ENCODE measurements around the gene PNPLA1.
A peak's percentile ranks its signal among the peaks of the same experiment; 100 is the strongest.

PNPLA1 gene

GRCh38 chr6:36247693-36248092, 22.2 kb upstream of the PNPLA1 start:
- H3K4me3 ChIP-seq (ENCODE audit: low read length): no peak overlapping the region
- peak overlapping the region; percentile 22 for H3K9ac ChIP-seq (ENCODE audit: low read length)
- H3K4me1 ChIP-seq (ENCODE audit: control insufficient read depth, insufficient read depth, low read length): peaks cover 35% of the 10 kb centered on the region
- H3K36me3 ChIP-seq (ENCODE audit: control insufficient read depth, insufficient read depth, low read length, severe bottlenecking): no peaks in the 10 kb centered on the region
- H3K27me3 ChIP-seq (replicated peaks; ENCODE audit: control insufficient read depth, insufficient read depth, low read length): no peaks in the 10 kb centered on the region
- DNase-seq (ENCODE audit: low read depth): no peak
- H3K9me3 ChIP-seq (ENCODE audit: control insufficient read depth, low read length): no peaks in the 10 kb centered on the region

- H3K4me1 ChIP-seq (ENCODE audit: control insufficient read depth, insufficient read depth, low read length): peaks cover 35% of the 10 kb centered on the region
- DNase-seq (ENCODE audit: low read depth): no peak
- H3K9ac ChIP-seq (ENCODE audit: low read length): peak overlapping the region; percentile 52
- H3K36me3 ChIP-seq (ENCODE audit: control insufficient read depth, insufficient read depth, low read length, severe bottlenecking): no peaks in the 10 kb centered on the region
- no peaks in the 10 kb centered on the region for H3K9me3 ChIP-seq (ENCODE audit: control insufficient read depth, low read length)
- H3K4me3 ChIP-seq (ENCODE audit: low read length): no peak overlapping the region
- H3K27me3 ChIP-seq (replicated peaks; ENCODE audit: control insufficient read depth, insufficient read depth, low read length): no peaks in the 10 kb centered on the region
These were observed 20.9 kb upstream of the PNPLA1 start for GRCh38 chr6:36248980-36249379.

- Histone ChIP-seq H3K9ac (ENCODE audit: low read length) (peak overlapping the region; percentile 52), H3K27me3 (replicated peaks; ENCODE audit: control insufficient read depth, insufficient read depth, low read length) (no peaks in the 10 kb centered on the region), H3K4me3 (ENCODE audit: low read length) (no peak overlapping the region), H3K36me3 (ENCODE audit: control insufficient read depth, insufficient read depth, low read length, severe bottlenecking) (no peaks in the 10 kb centered on the region), H3K4me1 (ENCODE audit: control insufficient read depth, insufficient read depth, low read length) (peaks cover 35% of the 10 kb centered on the region), H3K9me3 (ENCODE audit: control insufficient read depth, low read length) (no peaks in the 10 kb centered on the region)
- DNase-seq (ENCODE audit: low read depth): peak; percentile 7
These were observed 20.3 kb upstream of the PNPLA1 start for GRCh38 chr6:36249536-36249935.

- H3K9me3 ChIP-seq (ENCODE audit: control insufficient read depth, low read length): no peaks in the 10 kb centered on the region
- DNase-seq (ENCODE audit: low read depth): no peak
- H3K9ac ChIP-seq (ENCODE audit: low read length): no peak overlapping the region
- H3K36me3 ChIP-seq (ENCODE audit: control insufficient read depth, insufficient read depth, low read length, severe bottlenecking): no peaks in the 10 kb centered on the region
- H3K27me3 ChIP-seq (replicated peaks; ENCODE audit: control insufficient read depth, insufficient read depth, low read length): no peaks in the 10 kb centered on the region
- peaks cover 35% of the 10 kb centered on the region for H3K4me1 ChIP-seq (ENCODE audit: control insufficient read depth, insufficient read depth, low read length)
- no peak overlapping the region for H3K4me3 ChIP-seq (ENCODE audit: low read length)
These were observed 17.9 kb upstream of the PNPLA1 start for GRCh38 chr6:36252005-36252404.

GRCh38 chr6:36263390-36264000, 6.4 kb upstream of the PNPLA1 start:
- Histone ChIP-seq H3K9me3 (ENCODE audit: control insufficient read depth, low read length) (peaks cover 11% of the 10 kb centered on the region), H3K27me3 (replicated peaks; ENCODE audit: control insufficient read depth, insufficient read depth, low read length) (no peaks in the 10 kb centered on the region)
- DNase-seq (ENCODE audit: low read depth): no peak

GRCh38 chr6:36265744-36266143, 4.1 kb upstream of the PNPLA1 start:
- Histone ChIP-seq H3K9me3 (ENCODE audit: control insufficient read depth, low read length) (peaks cover 11% of the 10 kb centered on the region), H3K27me3 (replicated peaks; ENCODE audit: control insufficient read depth, insufficient read depth, low read length) (peaks cover 4% of the 10 kb centered on the region), H3K9ac (ENCODE audit: low read length) (no peak overlapping the region), H3K4me1 (ENCODE audit: control insufficient read depth, insufficient read depth, low read length) (no peaks in the 10 kb centered on the region), H3K36me3 (ENCODE audit: control insufficient read depth, insufficient read depth, low read length, severe bottlenecking) (no peaks in the 10 kb centered on the region), H3K4me3 (ENCODE audit: low read length) (no peak overlapping the region)
- no peak for DNase-seq (ENCODE audit: low read depth)

More at GRCh38 chr6:36263390-36264000, 6.4 kb upstream of the PNPLA1 start:
- H3K4me1 ChIP-seq (ENCODE audit: control insufficient read depth, insufficient read depth, low read length): no peaks in the 10 kb centered on the region
- H3K36me3 ChIP-seq (ENCODE audit: control insufficient read depth, insufficient read depth, low read length, severe bottlenecking): no peaks in the 10 kb centered on the region
- H3K9ac ChIP-seq (ENCODE audit: low read length): no peak overlapping the region
- H3K4me3 ChIP-seq (ENCODE audit: low read length): no peak overlapping the region

GRCh38 chr6:36266913-36267644, 2.8 kb upstream of the PNPLA1 start:
- H3K27me3 ChIP-seq (replicated peaks; ENCODE audit: control insufficient read depth, insufficient read depth, low read length): peaks cover 17% of the 10 kb centered on the region
- no peaks in the 10 kb centered on the region for H3K36me3 ChIP-seq (ENCODE audit: control insufficient read depth, insufficient read depth, low read length, severe bottlenecking)
- no peaks in the 10 kb centered on the region for H3K4me1 ChIP-seq (ENCODE audit: control insufficient read depth, insufficient read depth, low read length)
- peaks cover 11% of the 10 kb centered on the region for H3K9me3 ChIP-seq (ENCODE audit: control insufficient read depth, low read length)
- H3K4me3 ChIP-seq (ENCODE audit: low read length): no peak overlapping the region
- DNase-seq (ENCODE audit: low read depth): no peak
- H3K9ac ChIP-seq (ENCODE audit: low read length): no peak overlapping the region

- no peaks in the 10 kb centered on the region for H3K36me3 ChIP-seq (ENCODE audit: control insufficient read depth, insufficient read depth, low read length, severe bottlenecking)
- H3K27me3 ChIP-seq (replicated peaks; ENCODE audit: control insufficient read depth, insufficient read depth, low read length): peaks cover 20% of the 10 kb centered on the region
- H3K9ac ChIP-seq (ENCODE audit: low read length): no peak overlapping the region
- DNase-seq (ENCODE audit: low read depth): no peak
- no peaks in the 10 kb centered on the region for H3K4me1 ChIP-seq (ENCODE audit: control insufficient read depth, insufficient read depth, low read length)
- H3K9me3 ChIP-seq (ENCODE audit: control insufficient read depth, low read length): peaks cover 11% of the 10 kb centered on the region
- H3K4me3 ChIP-seq (ENCODE audit: low read length): no peak overlapping the region
These were observed 2.0 kb upstream of the PNPLA1 start for GRCh38 chr6:36267731-36268477.

GRCh38 chr6:36268478-36269275, 1.2 kb upstream of the PNPLA1 start:
- Histone ChIP-seq H3K27me3 (replicated peaks; ENCODE audit: control insufficient read depth, insufficient read depth, low read length) (peaks cover 24% of the 10 kb centered on the region), H3K9ac (ENCODE audit: low read length) (no peak overlapping the region), H3K9me3 (ENCODE audit: control insufficient read depth, low read length) (peaks cover 11% of the 10 kb centered on the region), H3K4me1 (ENCODE audit: control insufficient read depth, insufficient read depth, low read length) (no peaks in the 10 kb centered on the region), H3K4me3 (ENCODE audit: low read length) (no peak overlapping the region), H3K36me3 (ENCODE audit: control insufficient read depth, insufficient read depth, low read length, severe bottlenecking) (no peaks in the 10 kb centered on the region)
- DNase-seq (ENCODE audit: low read depth): peak; percentile 14

- Histone ChIP-seq H3K4me1 (ENCODE audit: control insufficient read depth, insufficient read depth, low read length) (no peaks in the 10 kb centered on the region), H3K9ac (ENCODE audit: low read length) (no peak overlapping the region), H3K4me3 (ENCODE audit: low read length) (no peak overlapping the region), H3K36me3 (ENCODE audit: control insufficient read depth, insufficient read depth, low read length, severe bottlenecking) (no peaks in the 10 kb centered on the region), H3K27me3 (replicated peaks; ENCODE audit: control insufficient read depth, insufficient read depth, low read length) (peaks cover 44% of the 10 kb centered on the region), H3K9me3 (ENCODE audit: control insufficient read depth, low read length) (no peaks in the 10 kb centered on the region)
- DNase-seq (ENCODE audit: low read depth): no peak
These were observed 2.4 kb downstream of the PNPLA1 start for GRCh38 chr6:36272234-36272633.

- H3K9me3 ChIP-seq (ENCODE audit: control insufficient read depth, low read length): no peaks in the 10 kb centered on the region
- no peak overlapping the region for H3K9ac ChIP-seq (ENCODE audit: low read length)
- H3K36me3 ChIP-seq (ENCODE audit: control insufficient read depth, insufficient read depth, low read length, severe bottlenecking): no peaks in the 10 kb centered on the region
- H3K27me3 ChIP-seq (replicated peaks; ENCODE audit: control insufficient read depth, insufficient read depth, low read length): peaks cover 45% of the 10 kb centered on the region
- no peaks in the 10 kb centered on the region for H3K4me1 ChIP-seq (ENCODE audit: control insufficient read depth, insufficient read depth, low read length)
- DNase-seq (ENCODE audit: low read depth): no peak
- no peak overlapping the region for H3K4me3 ChIP-seq (ENCODE audit: low read length)
These were observed 3.2 kb downstream of the PNPLA1 start for GRCh38 chr6:36273067-36273466.
